Measurements from ENCODE around the gene RAPGEF2.

RAPGEF2 gene

DNA sequence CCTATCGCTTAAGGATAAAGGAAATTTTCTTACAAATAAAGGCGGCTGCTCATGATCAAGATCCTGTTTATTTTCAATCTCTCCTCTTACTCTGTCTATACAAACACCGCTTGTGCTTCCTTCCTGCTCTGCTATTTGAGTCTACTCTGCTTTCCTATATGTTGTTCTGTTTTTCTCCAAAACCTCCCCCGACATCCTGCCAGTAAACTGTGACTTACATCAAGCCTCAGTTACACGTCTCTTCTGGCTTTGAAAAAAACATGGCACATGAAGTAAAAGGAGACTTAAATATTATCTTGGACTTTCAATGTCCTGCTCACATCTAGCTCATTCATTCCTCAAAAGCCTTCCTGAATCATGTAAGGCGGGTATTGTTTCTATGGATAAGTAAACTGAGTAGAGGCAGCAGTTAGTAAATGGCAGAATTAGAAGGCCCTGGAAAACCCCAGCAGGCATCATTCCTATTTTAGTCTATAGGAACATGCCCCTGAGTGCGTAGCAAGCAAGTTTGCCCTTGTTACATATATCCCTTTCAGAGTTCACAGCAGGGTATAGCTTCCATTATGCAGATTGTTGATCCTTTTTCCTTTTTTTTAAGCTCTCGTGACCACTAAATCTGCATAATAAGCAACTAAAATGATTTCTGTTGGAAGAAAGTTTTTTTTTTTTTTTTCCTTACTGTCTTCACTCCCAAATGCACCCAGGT, 280.1 kb downstream of the RAPGEF2 start:
- no peak for DNase-seq
- H3K36me3 ChIP-seq, result no peaks in the 10 kb centered on the region
- TF ChIP-seq, protein P1, sequence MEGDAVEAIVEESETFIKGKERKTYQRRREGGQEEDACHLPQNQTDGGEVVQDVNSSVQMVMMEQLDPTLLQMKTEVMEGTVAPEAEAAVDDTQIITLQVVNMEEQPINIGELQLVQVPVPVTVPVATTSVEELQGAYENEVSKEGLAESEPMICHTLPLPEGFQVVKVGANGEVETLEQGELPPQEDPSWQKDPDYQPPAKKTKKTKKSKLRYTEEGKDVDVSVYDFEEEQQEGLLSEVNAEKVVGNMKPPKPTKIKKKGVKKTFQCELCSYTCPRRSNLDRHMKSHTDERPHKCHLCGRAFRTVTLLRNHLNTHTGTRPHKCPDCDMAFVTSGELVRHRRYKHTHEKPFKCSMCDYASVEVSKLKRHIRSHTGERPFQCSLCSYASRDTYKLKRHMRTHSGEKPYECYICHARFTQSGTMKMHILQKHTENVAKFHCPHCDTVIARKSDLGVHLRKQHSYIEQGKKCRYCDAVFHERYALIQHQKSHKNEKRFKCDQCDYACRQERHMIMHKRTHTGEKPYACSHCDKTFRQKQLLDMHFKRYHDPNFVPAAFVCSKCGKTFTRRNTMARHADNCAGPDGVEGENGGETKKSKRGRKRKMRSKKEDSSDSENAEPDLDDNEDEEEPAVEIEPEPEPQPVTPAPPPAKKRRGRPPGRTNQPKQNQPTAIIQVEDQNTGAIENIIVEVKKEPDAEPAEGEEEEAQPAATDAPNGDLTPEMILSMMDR (IDR thresholded peaks at IDR 0.05), result no peak
- no peaks in the 10 kb centered on the region for H3K9me3 ChIP-seq
- intact Hi-C loops (cut with DNase I; ENCODE audit: low total_unique reads), result no loop called here
- no peak overlapping the region for H3K4me3 ChIP-seq
- no peak overlapping the region for H3K27ac ChIP-seq
- no peaks in the 10 kb centered on the region for H3K27me3 ChIP-seq
- H3K4me1 ChIP-seq, result peaks cover 0 to 6% (median 0%) of the 10 kb centered on the region in 4 donors

DNA sequence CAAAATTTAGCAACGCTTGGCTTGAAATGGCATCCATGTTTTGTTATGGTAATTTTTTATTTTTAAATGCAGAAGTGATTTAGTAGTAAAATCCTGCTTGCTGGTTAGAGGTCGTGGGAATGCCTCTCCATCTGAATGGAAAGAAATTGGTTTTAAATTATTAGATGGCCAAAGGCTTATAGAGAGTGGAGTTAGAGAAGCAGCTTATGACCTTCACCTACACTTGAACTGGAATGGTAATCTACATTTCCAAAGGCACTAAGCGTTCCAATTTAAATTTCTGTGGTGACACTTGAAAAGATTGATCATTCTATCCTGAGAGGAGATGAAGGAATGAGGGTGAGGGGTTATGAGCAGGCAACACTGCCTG, 280.7 kb downstream of the RAPGEF2 start:
- Histone ChIP-seq H3K4me3 (no peak overlapping the region), H3K27ac (no peak overlapping the region), H3K27me3 (no peaks in the 10 kb centered on the region), H3K4me1 (peaks cover 0 to 6% (median 0%) of the 10 kb centered on the region in 4 donors), H3K36me3 (no peaks in the 10 kb centered on the region), H3K9me3 (no peaks in the 10 kb centered on the region)
- DNase-seq, result no peak
- TF ChIP-seq, protein P1 (IDR thresholded peaks at IDR 0.05), result no peak
- intact Hi-C loops (cut with DNase I; ENCODE audit: low total_unique reads), result no loop called here

DNA sequence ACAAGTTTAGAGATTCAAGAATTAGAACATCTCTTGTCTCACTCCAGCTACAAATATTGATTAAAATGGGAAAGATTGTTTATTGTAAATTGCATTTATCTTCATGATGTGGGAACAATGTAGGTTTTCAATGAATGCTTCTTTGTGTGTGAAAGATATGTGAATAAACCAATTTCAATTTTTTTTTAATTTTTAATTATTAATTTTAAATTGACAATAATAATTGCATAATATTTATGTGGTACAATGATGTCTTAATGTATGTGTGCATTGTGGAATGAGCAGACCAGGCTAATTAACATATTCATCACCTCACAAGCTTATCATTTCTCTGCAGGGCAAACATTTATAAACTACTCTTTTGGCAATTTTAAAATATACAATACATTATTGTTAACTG, 281.1 kb downstream of the RAPGEF2 start:
- Histone ChIP-seq H3K27me3 (no peaks in the 10 kb centered on the region), H3K9me3 (no peaks in the 10 kb centered on the region), H3K4me3 (no peak overlapping the region), H3K36me3 (no peaks in the 10 kb centered on the region), H3K27ac (no peak overlapping the region), H3K4me1 (peaks cover 0 to 6% (median 0%) of the 10 kb centered on the region in 4 donors)
- TF ChIP-seq, protein P1 (IDR thresholded peaks at IDR 0.05), result no peak
- no peak for DNase-seq
- intact Hi-C loops (cut with DNase I; ENCODE audit: low total_unique reads), result no loop called here

DNA sequence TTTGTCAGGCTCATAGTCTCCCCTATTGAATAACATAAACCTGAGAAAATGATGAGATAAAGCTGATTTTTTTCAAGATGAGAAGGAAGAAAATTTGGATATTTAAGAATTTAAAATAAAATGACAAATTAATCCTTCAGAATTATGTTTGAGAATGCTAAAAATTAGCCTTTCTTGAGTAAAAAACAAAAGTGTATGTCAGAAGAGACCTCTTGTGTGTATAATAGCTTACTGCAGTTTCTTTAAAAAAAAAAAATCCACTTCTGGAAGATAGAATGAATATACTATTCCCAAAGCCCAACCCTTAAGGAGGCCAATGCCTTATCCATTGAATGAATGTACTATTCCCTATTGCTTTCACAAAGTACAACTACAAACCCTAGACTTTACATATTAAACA, 281.8 kb downstream of the RAPGEF2 start:
- Histone ChIP-seq H3K27me3 (no peaks in the 10 kb centered on the region), H3K27ac (no peak overlapping the region), H3K36me3 (no peaks in the 10 kb centered on the region), H3K9me3 (no peaks in the 10 kb centered on the region), H3K4me1 (peaks cover 0 to 6% (median 0%) of the 10 kb centered on the region in 4 donors), H3K4me3 (no peak overlapping the region)
- intact Hi-C loops (cut with DNase I; ENCODE audit: low total_unique reads), result no loop called here
- no peak for DNase-seq
- TF ChIP-seq, protein P1 (IDR thresholded peaks at IDR 0.05), result peak in 1 of 2 experiments; percentile 15

DNA sequence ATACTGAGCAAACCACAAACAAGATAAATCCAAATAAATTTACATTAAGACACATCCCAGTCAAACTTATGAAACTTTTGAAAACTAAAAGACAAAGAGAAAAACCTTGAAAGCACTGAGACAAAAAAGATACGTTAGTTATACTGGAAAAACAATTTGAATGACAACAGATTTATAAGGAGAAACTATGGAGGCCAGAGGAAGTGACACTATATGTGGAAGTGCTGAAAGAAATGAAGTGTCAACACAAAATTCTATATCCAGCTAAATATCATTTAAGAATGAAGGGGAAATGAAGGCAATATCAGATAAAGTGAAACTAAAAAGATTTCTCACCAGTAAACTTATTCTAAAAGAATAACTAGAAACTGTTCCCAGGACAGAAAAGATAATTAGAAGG, 283.7 kb downstream of the RAPGEF2 start:
- Histone ChIP-seq H3K9me3 (no peaks in the 10 kb centered on the region), H3K27ac (no peak overlapping the region), H3K4me1 (peaks cover 0 to 16% (median 2%) of the 10 kb centered on the region in 4 donors), H3K27me3 (no peaks in the 10 kb centered on the region), H3K36me3 (no peaks in the 10 kb centered on the region), H3K4me3 (no peak overlapping the region)
- intact Hi-C loops (cut with DNase I; ENCODE audit: low total_unique reads), result no loop called here
- DNase-seq, result no peak
- TF ChIP-seq, protein P1 (IDR thresholded peaks at IDR 0.05), result no peak

Data from tibial artery (tissue), 4 donors.